Right cardiac atrium (tissue), 5 donors: ENCODE results near the gene LRRC2. TPM values are rescaled to one million over a fixed set of nuclear protein-coding genes. Genes with fewer than 3 reads are reported as not detected.

Experiments
- ATAC-seq, 2 donors: fragments of 200-7000 bp; cut with Tn5 transposase; one replicate each; pipeline versions ENCODE4 v1.8.0 to v1.9.1; 2020; ENCODE audit warnings: moderate library complexity in 2 of 2, mild to moderate bottlenecking in 1 of 2
- DNase-seq, 3 donors: peaks; one replicate each; pipeline ENCODE4 v3.0.0-alpha.2; 2020
- H3K27ac ChIP-seq: one replicate; pipeline ENCODE4 v1.5.1; 2013; ENCODE audit warnings: mild to moderate bottlenecking, low read length, control low read depth, moderate library complexity
- H3K27me3 ChIP-seq: one replicate; pipeline ENCODE4 v1.6.1; 2013; ENCODE audit not compliant: control insufficient read depth, insufficient read depth
- H3K4me1 ChIP-seq: one replicate; pipeline ENCODE4 v1.6.1; 2013; ENCODE audit warnings: low read length; ENCODE audit not compliant: control insufficient read depth, insufficient read depth
- H3K4me3 ChIP-seq: one replicate; pipeline ENCODE4 v1.5.1; 2013; ENCODE audit warnings: low read length, control low read depth
- H3K9me3 ChIP-seq: one replicate; pipeline ENCODE4 v1.6.1; 2013; ENCODE audit warnings: low read length; ENCODE audit not compliant: control insufficient read depth
- WGBS: extraction: QIAGEN DNeasy Blood & Tissue Kit; methylation state at CpG from one replicate; pipeline ENCODE4 v1.1.7; 2013; 5-methylcytosine and 5-hydroxymethylcytosine counted together
- intact Hi-C, 4 donors: fragments of 100-400 bp; cut with DNase I; formaldehyde crosslinking; loops; one replicate each; pipeline versions ENCODE4 v1.11.0 to v1.14.0; 2022 to 2023
- polyA plus RNA-seq: library from polyadenylated mRNA; stranded (reverse); fragments of 200-250 nt; gene quantifications from one replicate; pipeline ENCODE4 v1.2.3, GENCODE V29; 2013
- total RNA-seq, 4 donors: library from RNA; stranded (reverse); fragmentation: NEBNext Ultra II Directional; extraction: Animal tissue kit (Norgen Biotek cat#: 25700); gene quantifications; one replicate each; pipeline ENCODE4 v1.2.1, GENCODE V29; 2021
- donor health status: healthy with polysubstance abuse.
- donor health status: DM: no; HTN: yes; CAD: no.
- donor health status: DM: no; HTN: no; CAD: no.
- donor health status: DM: no; HTN: yes; CAD: no; lungs with severe emphysema.
- donor health status: DM: yes; HTN: yes; CAD: no.

LRRC2 gene
- total and polyA plus RNA-seq, 5 donors: 8.9 to 26.0 (median 13.3) TPM

- no peak overlapping the region for H3K4me3 ChIP-seq
- DNase-seq (no peak), ATAC-seq (no peak)
- H3K27ac ChIP-seq: no peak overlapping the region
- intact Hi-C loops: no loop called here
- 44% methylated on average over 3 of the region's 3 CpGs for WGBS
- no peaks in the 10 kb centered on the region for H3K4me1 ChIP-seq
- H3K27me3 ChIP-seq: no peaks in the 10 kb centered on the region
- H3K9me3 ChIP-seq: no peaks in the 10 kb centered on the region
These were observed 5.6 kb upstream of the LRRC2 start for GRCh38 chr3:46571684-46572083.

GRCh38 chr3:46565607-46566039 lies 479 bp downstream of the LRRC2 start:
- H3K4me3 ChIP-seq: peak overlapping the region; percentile 57
- peak overlapping the region; percentile 66 for H3K27ac ChIP-seq
- no peaks in the 10 kb centered on the region for H3K9me3 ChIP-seq
- WGBS: 3% methylated on average over 21 of the region's 21 CpGs
- peak in 2 of 3 donors; percentile 61 to 72 for DNase-seq
- no peaks in the 10 kb centered on the region for H3K4me1 ChIP-seq
- ATAC-seq: peak; percentile 38 to 55
- no peaks in the 10 kb centered on the region for H3K27me3 ChIP-seq
- intact Hi-C loops: no loop called here

- Histone ChIP-seq H3K27ac (no peak overlapping the region), H3K4me3 (peak overlapping the region; percentile 57), H3K4me1 (no peaks in the 10 kb centered on the region), H3K27me3 (no peaks in the 10 kb centered on the region), H3K9me3 (no peaks in the 10 kb centered on the region)
- DNase-seq (no peak), ATAC-seq (no peak)
- intact Hi-C loops: no loop called here
- WGBS: 62% methylated on average over 4 of the region's 4 CpGs
These were observed 1.0 kb downstream of the LRRC2 start for GRCh38 chr3:46565077-46565476.

DNA sequence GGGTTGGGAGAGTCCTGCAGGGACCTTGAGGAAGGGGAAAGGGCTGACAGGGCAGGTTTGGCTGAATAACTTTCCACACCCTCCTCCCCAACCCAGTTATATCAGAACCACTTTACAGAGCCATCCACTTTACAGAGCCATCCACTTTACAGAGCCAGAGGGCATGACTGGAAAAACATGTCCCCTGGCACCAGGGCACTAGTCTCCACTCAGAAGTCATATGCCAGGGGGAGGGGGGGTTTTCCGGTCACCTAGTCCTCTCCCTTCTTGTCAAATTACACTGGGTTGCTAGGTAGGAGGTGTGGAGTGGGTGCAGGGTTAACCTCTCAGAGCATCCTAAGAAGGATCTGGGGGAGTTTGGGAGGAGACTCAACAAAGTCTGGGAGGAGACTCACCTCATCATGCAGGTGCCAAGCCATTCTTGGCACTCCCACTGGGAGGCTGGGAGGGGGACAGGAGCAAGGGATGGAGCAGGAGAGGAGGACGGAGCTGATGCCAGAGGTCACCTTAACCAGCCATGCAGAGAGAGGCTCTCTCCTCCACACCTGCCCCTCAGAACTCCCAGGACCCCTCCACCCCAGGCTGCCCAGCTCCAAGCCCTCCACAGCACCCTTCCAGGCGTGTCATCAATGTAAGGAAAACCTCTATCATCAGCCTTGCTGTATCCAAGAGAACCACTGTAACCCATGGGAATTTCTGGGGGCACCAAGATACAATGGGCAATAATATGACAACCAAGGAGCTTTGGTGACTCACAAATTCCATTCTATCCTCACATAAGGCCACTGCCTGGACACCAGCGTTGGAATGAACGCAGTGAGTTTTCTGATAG lies 1.7 kb downstream of the LRRC2 start:
- ATAC-seq (peak; percentile 51 to 70), DNase-seq (peak in 1 of 3 donors; percentile 44)
- Histone ChIP-seq H3K9me3 (no peaks in the 10 kb centered on the region), H3K4me1 (no peaks in the 10 kb centered on the region), H3K4me3 (no peak overlapping the region), H3K27me3 (no peaks in the 10 kb centered on the region), H3K27ac (peak overlapping the region; percentile 81)
- WGBS: 73% methylated on average over 5 of the region's 5 CpGs
- intact Hi-C loops: no loop called here

DNA sequence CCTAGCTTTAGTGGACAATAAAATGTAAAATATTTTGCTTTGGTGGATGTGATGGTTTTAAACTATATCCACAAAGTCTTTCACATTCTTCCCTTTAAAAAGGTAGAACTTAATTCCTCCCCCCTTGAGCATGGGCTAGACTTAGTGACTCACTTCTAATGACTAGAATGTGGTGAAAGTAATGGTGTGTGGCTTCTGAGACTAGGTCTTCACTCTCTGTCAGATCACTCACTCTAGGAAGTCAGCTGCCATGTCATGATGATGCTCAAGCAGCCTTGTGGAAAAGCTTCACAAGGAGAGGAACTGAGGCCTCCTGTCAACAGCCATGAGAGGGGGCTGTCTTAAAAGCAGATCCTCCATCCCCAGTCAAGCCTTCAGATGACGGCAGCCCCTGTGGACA lies 4.2 kb downstream of the LRRC2 start:
- intact Hi-C loops: no loop called here
- no peaks in the 10 kb centered on the region for H3K9me3 ChIP-seq
- no peaks in the 10 kb centered on the region for H3K4me1 ChIP-seq
- H3K27me3 ChIP-seq: no peaks in the 10 kb centered on the region
- ATAC-seq (no peak), DNase-seq (no peak)
- no peak overlapping the region for H3K4me3 ChIP-seq
- H3K27ac ChIP-seq: peak overlapping the region; percentile 69
- 91% methylated on average over 1 of the region's 1 CpG for WGBS

DNA sequence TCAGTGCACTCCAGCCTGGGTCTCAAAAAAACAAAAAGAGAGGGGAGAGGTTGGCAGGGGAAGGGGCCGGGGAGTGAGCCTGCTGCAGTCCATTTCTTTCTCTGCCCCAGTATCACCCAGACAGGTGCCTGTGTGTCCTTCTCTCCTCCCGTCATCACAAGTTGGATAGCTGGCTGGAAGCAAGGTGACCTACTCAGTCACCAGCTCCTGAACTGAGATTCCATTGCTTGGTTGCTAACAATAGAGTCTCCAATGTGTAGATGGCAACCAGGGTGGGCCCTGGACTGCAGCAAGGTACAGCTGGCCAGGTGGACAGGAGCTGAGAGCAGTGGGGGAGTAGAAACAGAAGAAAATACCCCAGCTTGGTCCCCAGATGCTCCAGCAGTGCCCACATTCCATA lies 4.6 kb downstream of the LRRC2 start:
- Histone ChIP-seq H3K9me3 (no peaks in the 10 kb centered on the region), H3K27ac (peak overlapping the region; percentile 69), H3K27me3 (no peaks in the 10 kb centered on the region), H3K4me1 (no peaks in the 10 kb centered on the region), H3K4me3 (no peak overlapping the region)
- 77% methylated on average over 2 of the region's 2 CpGs for WGBS
- intact Hi-C loops: no loop called here
- no peak for DNase-seq
- peak in 1 of 2 donors; percentile 15 for ATAC-seq

DNA sequence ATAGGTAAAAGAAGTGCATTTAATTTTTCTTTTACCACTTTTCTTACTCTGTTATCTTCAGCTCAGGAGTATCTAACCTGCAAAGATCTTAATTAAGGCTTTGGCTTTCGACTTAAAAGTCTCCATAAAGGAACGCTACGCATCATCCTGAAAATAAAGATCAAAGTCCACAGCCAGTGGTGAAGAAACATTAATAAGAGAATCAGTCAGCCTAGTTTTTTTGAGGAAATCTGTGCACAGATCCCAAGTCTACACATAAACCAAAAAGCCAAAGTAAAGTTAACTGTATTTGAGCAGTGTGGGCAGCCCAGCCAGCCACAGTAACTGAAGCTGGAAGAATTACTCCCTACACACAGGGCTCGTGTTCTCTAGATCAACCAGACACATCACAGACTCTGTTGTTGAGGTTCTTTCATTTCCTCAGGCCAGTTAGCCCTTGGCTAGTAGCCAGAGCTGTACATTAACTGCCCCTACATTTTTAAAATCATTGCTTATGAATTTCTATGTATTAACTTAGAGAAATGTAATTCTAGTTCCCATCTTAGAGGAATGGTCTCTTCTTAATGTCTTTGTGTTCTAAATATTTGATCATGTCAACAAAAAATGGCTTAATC lies 6.9 kb downstream of the LRRC2 start:
- Histone ChIP-seq H3K27ac (no peak overlapping the region), H3K4me1 (no peaks in the 10 kb centered on the region), H3K27me3 (no peaks in the 10 kb centered on the region), H3K9me3 (no peaks in the 10 kb centered on the region), H3K4me3 (no peak overlapping the region)
- WGBS: 77% methylated on average over 4 of the region's 4 CpGs
- intact Hi-C loops: loop anchor here in 1 of 4 donors (5.0 kb wide), 1 partner anchor 72 kb away; no protein-coding TSS in a partner anchor
- DNase-seq: no peak
- ATAC-seq: no peak

DNA sequence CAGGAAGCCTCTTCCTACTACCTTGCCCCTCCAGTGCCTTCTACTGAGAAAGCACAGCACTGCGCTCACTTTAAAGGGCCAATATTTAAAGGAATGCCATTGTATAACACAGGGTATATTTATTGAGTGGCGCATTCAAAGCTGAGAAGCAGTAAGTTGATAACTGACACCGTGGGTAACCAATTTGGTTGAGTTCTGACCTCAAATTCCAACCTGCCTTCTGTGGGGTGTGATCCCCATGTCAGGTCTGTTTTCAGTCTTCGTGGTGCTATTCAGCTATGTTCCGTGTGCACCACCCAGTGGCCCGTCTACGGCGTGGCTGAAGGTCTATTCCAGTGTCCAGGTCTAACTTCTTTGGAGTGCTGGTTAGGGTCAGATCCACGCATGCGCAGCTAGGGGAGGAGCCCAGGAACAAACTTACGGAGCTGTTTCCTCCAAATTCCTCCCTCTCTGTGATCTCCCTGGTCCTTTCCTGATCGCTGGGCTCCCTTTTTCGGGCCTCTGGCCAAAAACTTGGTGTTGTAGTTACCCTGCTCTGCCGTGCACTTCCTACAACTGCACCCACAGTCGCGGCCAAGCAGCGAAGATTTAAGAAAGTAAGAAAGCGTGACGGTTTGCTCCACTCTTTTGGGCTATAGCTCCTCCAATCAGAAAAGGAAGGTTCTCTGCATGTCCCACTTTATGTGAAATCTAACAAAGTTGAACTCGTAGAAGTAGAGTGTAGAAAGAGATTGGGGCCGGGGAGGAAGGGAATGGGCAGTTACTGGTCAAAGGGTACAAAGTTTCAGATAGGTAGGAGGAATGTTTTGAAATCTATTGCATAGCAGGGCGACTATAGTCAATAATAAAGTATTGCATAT lies 7.7 kb downstream of the LRRC2 start:
- Histone ChIP-seq H3K4me3 (peak overlapping the region; percentile 28), H3K4me1 (no peaks in the 10 kb centered on the region), H3K9me3 (no peaks in the 10 kb centered on the region), H3K27ac (peak overlapping the region; percentile 49), H3K27me3 (no peaks in the 10 kb centered on the region)
- intact Hi-C loops: loop anchor here in 1 of 4 donors (5.0 kb wide), 1 partner anchor 71 kb away; no protein-coding TSS in a partner anchor
- DNase-seq (peak; percentile 89 to 92 (median 90)), ATAC-seq (peak; percentile 91 to 97)
- whole genome bisulfite sequencing: 21% methylated on average over 22 of the region's 22 CpGs

DNA sequence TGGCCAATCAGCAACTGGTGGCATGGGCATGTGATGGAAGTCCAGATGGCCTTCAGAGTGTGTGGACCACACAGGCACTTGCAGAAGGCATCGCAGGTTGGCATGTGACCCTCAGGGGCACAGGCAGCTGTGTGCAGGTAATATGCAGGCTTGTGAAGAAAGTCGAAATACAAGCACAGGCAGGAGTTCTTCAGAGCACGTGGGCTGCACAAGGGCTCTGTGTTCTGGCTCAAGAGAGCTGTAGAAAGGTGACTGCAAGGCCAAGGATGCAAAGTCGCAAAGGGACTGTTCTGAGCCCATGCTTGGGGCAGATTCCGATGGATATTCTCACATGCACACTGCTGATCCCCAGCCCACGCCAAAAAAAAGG lies 8.3 kb downstream of the LRRC2 start:
- WGBS: 64% methylated on average over 6 of the region's 6 CpGs
- Histone ChIP-seq H3K4me3 (no peak overlapping the region), H3K4me1 (no peaks in the 10 kb centered on the region), H3K27me3 (no peaks in the 10 kb centered on the region), H3K9me3 (no peaks in the 10 kb centered on the region), H3K27ac (no peak overlapping the region)
- no peak for DNase-seq
- no peak for ATAC-seq
- intact Hi-C loops: loop anchor here in 1 of 4 donors (5.0 kb wide), 1 partner anchor 70 kb away; no protein-coding TSS in a partner anchor

DNA sequence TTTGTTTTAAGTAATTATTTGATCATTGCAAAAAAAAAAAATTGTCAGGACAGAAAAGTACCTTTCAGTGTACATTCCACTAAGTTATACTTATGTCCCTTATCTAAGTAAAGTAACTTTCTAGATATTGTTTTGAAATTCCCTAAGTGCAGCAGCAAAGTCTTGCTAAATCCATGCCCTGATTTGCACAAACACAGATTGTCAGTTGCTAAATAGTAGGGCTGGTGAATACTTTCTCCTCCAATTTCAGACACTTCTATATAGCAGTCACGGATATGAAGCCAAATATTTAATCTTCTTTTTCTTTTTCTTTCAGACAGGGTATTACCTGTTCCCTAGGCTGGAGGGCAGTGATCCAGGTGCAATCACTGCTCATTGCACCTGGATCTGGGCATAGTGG lies 12.9 kb downstream of the LRRC2 start:
- DNase-seq (no peak), ATAC-seq (no peak)
- WGBS: 2% methylated on average over 1 of the region's 1 CpG
- intact Hi-C loops: no loop called here
- no peak overlapping the region for H3K27ac ChIP-seq
- H3K27me3 ChIP-seq: no peaks in the 10 kb centered on the region
- H3K4me3 ChIP-seq: no peak overlapping the region
- H3K9me3 ChIP-seq: no peaks in the 10 kb centered on the region
- no peaks in the 10 kb centered on the region for H3K4me1 ChIP-seq
